ENCODE data around the gene IL11. TPM values are rescaled to one million over a fixed set of nuclear protein-coding genes. Genes with fewer than 3 reads are reported as not detected.

The IL11 gene
- total RNA-seq, 1 experiment from 2014 or later: 0.41 TPM

GRCh38 chr19:55353803-55354697, 16.2 kb downstream of the IL11 start:
- Histone ChIP-seq H3K79me2 (ENCODE audit: low read length) (no peaks in the 10 kb centered on the region), H3K9ac (ENCODE audit: low read length) (no peak overlapping the region), H3K4me2 (ENCODE audit: low read depth, low read length, poor library complexity, severe bottlenecking) (no peak overlapping the region), H4K20me1 (ENCODE audit: insufficient read depth, low read depth, low read length) (no peaks in the 10 kb centered on the region; the same call in 1 of the 2 replicates), H3K9me2 (replicated peaks; ENCODE audit: insufficient read depth, low read length) (no peaks in the 10 kb centered on the region), H3K4me3 (ENCODE audit: low read length) (no peak overlapping the region), H3K4me1 (ENCODE audit: low read length) (no peaks in the 10 kb centered on the region), H3K27me3 (ENCODE audit: low read length) (no peaks in the 10 kb centered on the region), H2AFZ (ENCODE audit: low read length) (no peak overlapping the region), H3K9me3 (ENCODE audit: low read length) (no peaks in the 10 kb centered on the region), H3K36me3 (ENCODE audit: insufficient read depth, low read length) (no peaks in the 10 kb centered on the region), H3K27ac (ENCODE audit: low read length) (no peak overlapping the region)
- DNase-seq: peak; percentile 65

GRCh38 chr19:55353356-55353802, 16.9 kb downstream of the IL11 start:
- Histone ChIP-seq H3K27ac (ENCODE audit: low read length) (no peak overlapping the region), H3K27me3 (ENCODE audit: low read length) (no peaks in the 10 kb centered on the region), H3K36me3 (ENCODE audit: insufficient read depth, low read length) (no peaks in the 10 kb centered on the region), H3K4me1 (ENCODE audit: low read length) (no peaks in the 10 kb centered on the region), H3K79me2 (ENCODE audit: low read length) (no peaks in the 10 kb centered on the region), H2AFZ (ENCODE audit: low read length) (no peak overlapping the region), H4K20me1 (ENCODE audit: insufficient read depth, low read depth, low read length) (no peaks in the 10 kb centered on the region; the same call in 1 of the 2 replicates), H3K9me3 (ENCODE audit: low read length) (no peaks in the 10 kb centered on the region), H3K9ac (ENCODE audit: low read length) (no peak overlapping the region), H3K4me2 (ENCODE audit: low read depth, low read length, poor library complexity, severe bottlenecking) (no peak overlapping the region), H3K4me3 (ENCODE audit: low read length) (no peak overlapping the region), H3K9me2 (replicated peaks; ENCODE audit: insufficient read depth, low read length) (no peaks in the 10 kb centered on the region)
- DNase-seq: no peak

- H3K4me1 ChIP-seq (ENCODE audit: low read length): no peaks in the 10 kb centered on the region
- no peaks in the 10 kb centered on the region for H3K27me3 ChIP-seq (ENCODE audit: low read length)
- no peaks in the 10 kb centered on the region for H3K79me2 ChIP-seq (ENCODE audit: low read length)
- H2AFZ ChIP-seq (ENCODE audit: low read length): no peak overlapping the region
- H3K9me2 ChIP-seq (replicated peaks; ENCODE audit: insufficient read depth, low read length): no peaks in the 10 kb centered on the region
- no peak overlapping the region for H3K4me3 ChIP-seq (ENCODE audit: low read length)
- H3K9ac ChIP-seq (ENCODE audit: low read length): no peak overlapping the region
- no peaks in the 10 kb centered on the region; the same call in 1 of the 2 replicates for H4K20me1 ChIP-seq (ENCODE audit: insufficient read depth, low read depth, low read length)
- no peak overlapping the region for H3K27ac ChIP-seq (ENCODE audit: low read length)
- H3K9me3 ChIP-seq (ENCODE audit: low read length): no peaks in the 10 kb centered on the region
- H3K36me3 ChIP-seq (ENCODE audit: insufficient read depth, low read length): no peaks in the 10 kb centered on the region
- DNase-seq: no peak
- no peak overlapping the region for H3K4me2 ChIP-seq (ENCODE audit: low read depth, low read length, poor library complexity, severe bottlenecking)
These were observed 17.6 kb downstream of the IL11 start for GRCh38 chr19:55352549-55353145.

- Histone ChIP-seq H3K4me1 (ENCODE audit: low read length) (no peaks in the 10 kb centered on the region), H3K79me2 (ENCODE audit: low read length) (no peaks in the 10 kb centered on the region), H3K9me2 (replicated peaks; ENCODE audit: insufficient read depth, low read length) (no peaks in the 10 kb centered on the region), H3K9me3 (ENCODE audit: low read length) (no peaks in the 10 kb centered on the region), H3K27ac (ENCODE audit: low read length) (no peak overlapping the region), H3K4me3 (ENCODE audit: low read length) (no peak overlapping the region), H2AFZ (ENCODE audit: low read length) (no peak overlapping the region), H3K4me2 (ENCODE audit: low read depth, low read length, poor library complexity, severe bottlenecking) (no peak overlapping the region), H4K20me1 (ENCODE audit: insufficient read depth, low read depth, low read length) (no peaks in the 10 kb centered on the region; the same call in 1 of the 2 replicates), H3K36me3 (ENCODE audit: insufficient read depth, low read length) (no peaks in the 10 kb centered on the region), H3K27me3 (ENCODE audit: low read length) (no peaks in the 10 kb centered on the region), H3K9ac (ENCODE audit: low read length) (no peak overlapping the region)
- no peak for DNase-seq
These were observed 18.2 kb downstream of the IL11 start for GRCh38 chr19:55352040-55352439.

- Histone ChIP-seq H3K27ac (ENCODE audit: low read length) (no peak overlapping the region), H4K20me1 (ENCODE audit: insufficient read depth, low read depth, low read length) (no peaks in the 10 kb centered on the region; the same call in 1 of the 2 replicates), H3K4me1 (ENCODE audit: low read length) (no peaks in the 10 kb centered on the region), H3K4me3 (ENCODE audit: low read length) (no peak overlapping the region), H3K79me2 (ENCODE audit: low read length) (no peaks in the 10 kb centered on the region), H3K27me3 (ENCODE audit: low read length) (no peaks in the 10 kb centered on the region), H2AFZ (ENCODE audit: low read length) (no peak overlapping the region), H3K36me3 (ENCODE audit: insufficient read depth, low read length) (no peaks in the 10 kb centered on the region), H3K9me2 (replicated peaks; ENCODE audit: insufficient read depth, low read length) (no peaks in the 10 kb centered on the region), H3K9me3 (ENCODE audit: low read length) (no peaks in the 10 kb centered on the region), H3K9ac (ENCODE audit: low read length) (no peak overlapping the region), H3K4me2 (ENCODE audit: low read depth, low read length, poor library complexity, severe bottlenecking) (no peak overlapping the region)
- DNase-seq: no peak
These were observed 19.5 kb downstream of the IL11 start for GRCh38 chr19:55350620-55351315.

GRCh38 chr19:55348317-55349034, 21.8 kb downstream of the IL11 start:
- Histone ChIP-seq H3K4me2 (ENCODE audit: low read depth, low read length, poor library complexity, severe bottlenecking) (no peak overlapping the region), H4K20me1 (ENCODE audit: insufficient read depth, low read depth, low read length) (no peaks in the 10 kb centered on the region; the same call in 1 of the 2 replicates), H2AFZ (ENCODE audit: low read length) (no peak overlapping the region), H3K79me2 (ENCODE audit: low read length) (no peaks in the 10 kb centered on the region), H3K4me3 (ENCODE audit: low read length) (no peak overlapping the region), H3K4me1 (ENCODE audit: low read length) (no peaks in the 10 kb centered on the region), H3K9ac (ENCODE audit: low read length) (no peak overlapping the region), H3K27ac (ENCODE audit: low read length) (no peak overlapping the region), H3K36me3 (ENCODE audit: insufficient read depth, low read length) (no peaks in the 10 kb centered on the region), H3K27me3 (ENCODE audit: low read length) (no peaks in the 10 kb centered on the region), H3K9me2 (replicated peaks; ENCODE audit: insufficient read depth, low read length) (no peaks in the 10 kb centered on the region), H3K9me3 (ENCODE audit: low read length) (no peaks in the 10 kb centered on the region)
- no peak for DNase-seq

GRCh38 chr19:55347442-55348009, 22.7 kb downstream of the IL11 start:
- no peaks in the 10 kb centered on the region for H3K79me2 ChIP-seq (ENCODE audit: low read length)
- H2AFZ ChIP-seq (ENCODE audit: low read length): no peak overlapping the region
- no peaks in the 10 kb centered on the region for H3K36me3 ChIP-seq (ENCODE audit: insufficient read depth, low read length)
- no peak overlapping the region for H3K4me2 ChIP-seq (ENCODE audit: low read depth, low read length, poor library complexity, severe bottlenecking)
- no peak for DNase-seq
- H3K4me1 ChIP-seq (ENCODE audit: low read length): no peaks in the 10 kb centered on the region
- no peak overlapping the region for H3K9ac ChIP-seq (ENCODE audit: low read length)
- H3K27ac ChIP-seq (ENCODE audit: low read length): no peak overlapping the region
- peaks cover under 1% of the 10 kb centered on the region; the same call in 1 of the 2 replicates for H4K20me1 ChIP-seq (ENCODE audit: insufficient read depth, low read depth, low read length)
- no peaks in the 10 kb centered on the region for H3K9me2 ChIP-seq (replicated peaks; ENCODE audit: insufficient read depth, low read length)
- H3K4me3 ChIP-seq (ENCODE audit: low read length): no peak overlapping the region
- no peaks in the 10 kb centered on the region for H3K27me3 ChIP-seq (ENCODE audit: low read length)
- no peaks in the 10 kb centered on the region for H3K9me3 ChIP-seq (ENCODE audit: low read length)
